Amygdala (tissue), 56 donors: ENCODE data around the gene HPCA.

Source experiments
- DNase-seq, 56 donors: peaks; one replicate each; lab custom pipeline; 2025; lab: John Stamatoyannopoulos, UW

The HPCA gene

DNA sequence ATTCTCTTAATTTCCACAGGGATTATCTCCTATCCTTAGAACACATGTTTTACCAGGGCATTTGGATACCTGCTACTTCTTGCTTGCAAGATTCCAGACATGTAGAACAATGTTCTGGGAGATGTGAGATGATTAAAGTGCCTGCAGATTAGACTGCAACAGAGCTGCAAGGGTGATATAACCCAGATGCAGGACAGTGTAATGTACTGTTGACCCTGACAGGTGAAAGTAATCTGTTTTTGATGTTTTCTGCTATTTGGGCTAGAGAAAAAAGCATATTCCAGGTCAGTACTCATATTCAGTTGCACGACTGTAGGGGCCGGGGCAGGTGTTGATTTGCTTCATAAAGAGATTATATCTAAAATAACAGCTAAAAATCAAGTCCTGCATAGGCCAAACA is 42.0 kb downstream of the HPCA start:
- DNase-seq = no peak

DNA sequence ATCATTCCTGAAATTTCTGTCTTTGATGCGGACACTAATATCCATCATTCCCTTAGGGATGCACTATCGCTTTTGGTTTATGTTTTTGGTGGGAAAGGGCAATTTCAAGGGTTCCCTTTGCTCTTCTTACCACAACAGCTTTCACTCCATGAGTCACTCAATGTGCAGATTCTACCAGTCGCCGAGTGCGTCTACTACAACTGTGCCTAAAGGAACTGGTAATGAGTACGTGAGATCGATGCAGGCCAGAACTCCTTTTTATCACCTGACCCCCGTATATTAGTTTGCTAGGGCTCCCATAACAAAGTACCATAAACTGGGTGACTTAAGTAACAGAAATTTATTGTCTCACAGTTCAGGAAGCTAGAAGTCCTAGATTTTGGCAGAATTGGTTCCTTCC is 42.4 kb downstream of the HPCA start:
- DNase-seq = no peak

GRCh38 chr1:32929366-32929765 is 43.1 kb downstream of the HPCA start:
- DNase-seq = no peak

- no peak for DNase-seq
Observed at GRCh38 chr1:32931760-32932159, 45.5 kb downstream of the HPCA start.

DNA sequence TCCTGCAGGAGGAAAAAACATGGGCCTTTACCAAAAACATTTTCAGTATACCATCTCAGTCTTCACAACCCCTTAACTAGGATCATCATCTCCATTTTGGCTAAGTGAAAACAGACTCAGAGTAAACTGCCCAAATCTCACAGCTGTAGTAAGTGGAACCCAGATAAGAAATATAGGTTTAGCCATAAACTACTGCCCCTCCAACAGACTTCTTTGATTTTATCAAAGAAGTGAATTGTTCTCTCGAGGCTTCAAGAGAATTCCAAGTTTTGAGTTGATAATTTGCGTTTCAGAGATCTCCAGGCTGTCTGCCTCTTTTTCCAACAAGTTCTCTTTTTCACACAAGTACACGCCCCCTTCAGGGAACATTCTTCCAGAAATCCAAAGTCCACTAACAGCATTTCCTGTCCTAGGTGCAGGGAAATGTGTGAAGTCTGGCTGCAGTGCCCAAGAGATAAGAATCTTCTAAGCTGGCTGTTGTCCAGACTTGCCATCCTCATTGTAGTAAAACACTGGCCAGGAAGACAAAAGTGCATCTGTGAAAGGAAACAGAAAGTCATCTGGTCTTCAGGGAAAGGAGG is 47.5 kb downstream of the HPCA start:
- no peak for DNase-seq

DNA sequence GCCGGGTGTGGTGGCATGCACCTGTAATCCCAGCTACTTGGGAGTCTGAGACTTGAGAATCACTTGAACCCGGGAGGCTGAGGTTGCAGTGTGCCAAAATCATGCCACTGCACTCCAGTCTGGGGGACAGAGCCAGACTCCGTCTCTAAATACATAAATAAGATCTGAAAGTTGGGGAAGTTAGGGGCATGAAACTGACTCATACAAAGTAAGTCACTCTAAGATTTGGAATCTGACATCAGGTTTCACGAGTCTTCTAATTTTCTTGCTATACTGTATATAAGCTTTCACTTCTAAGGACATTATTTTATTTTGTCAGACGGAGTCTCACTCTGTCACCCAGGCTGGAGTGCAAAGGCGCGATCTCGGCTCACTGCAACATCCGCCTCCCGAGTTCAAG is 48.2 kb downstream of the HPCA start:
- no peak for DNase-seq

DNA sequence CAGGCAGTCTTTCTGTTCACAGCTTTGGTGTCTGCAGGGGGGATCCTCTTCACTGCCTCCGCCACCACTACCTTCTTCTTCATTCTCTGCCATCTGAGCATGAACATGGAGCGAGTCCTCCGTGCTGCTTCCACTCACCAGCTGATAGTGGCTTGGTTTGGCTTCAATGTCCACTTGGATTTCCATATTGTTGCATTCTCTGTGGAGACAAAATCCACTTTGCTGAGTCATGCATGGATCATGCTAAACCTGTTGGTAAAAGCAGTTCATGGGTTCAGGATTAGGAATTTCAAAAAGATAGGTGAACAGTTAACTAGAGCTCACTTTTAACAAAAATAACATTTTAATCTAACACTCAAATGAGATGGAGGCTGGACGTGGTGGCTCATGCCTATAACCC is 50.8 kb downstream of the HPCA start:
- DNase-seq = no peak

DNA sequence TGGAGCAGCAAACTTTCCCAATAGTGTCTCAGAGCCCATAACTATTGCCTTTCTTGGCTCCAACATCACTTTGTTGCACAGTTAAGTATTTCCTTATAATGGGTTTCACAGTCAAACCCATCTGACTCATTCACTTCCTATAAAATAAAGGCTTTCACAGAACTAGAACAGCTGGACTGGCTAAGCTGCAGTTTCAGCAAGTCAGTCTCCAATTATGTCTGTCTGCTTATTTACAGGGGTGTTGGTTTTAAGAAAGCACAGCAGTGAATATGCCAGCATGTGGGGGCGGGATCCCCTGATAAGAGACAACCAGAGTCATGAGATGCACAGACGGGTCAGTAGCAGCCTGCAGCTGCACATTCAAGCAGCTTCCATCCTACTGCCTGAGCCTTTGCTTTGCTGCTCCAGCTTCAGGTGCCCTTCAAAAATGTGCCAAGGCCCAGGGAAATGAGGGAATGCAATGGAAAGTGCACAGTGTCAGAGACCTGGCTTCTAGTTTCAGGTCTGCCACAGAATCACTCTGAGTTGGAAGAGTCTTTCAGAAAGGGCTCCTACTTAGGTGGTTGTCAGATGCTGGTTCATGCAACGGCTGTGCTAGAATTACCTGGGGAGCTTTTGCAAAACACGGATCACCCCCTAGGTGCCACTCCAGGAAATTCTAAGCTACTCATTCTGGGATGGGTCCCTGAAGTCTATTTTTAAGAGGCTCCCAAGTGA is 53.5 kb downstream of the HPCA start:
- DNase-seq = peak in 3 of 56 donors; percentile 10 to 28 (median 16)

DNA sequence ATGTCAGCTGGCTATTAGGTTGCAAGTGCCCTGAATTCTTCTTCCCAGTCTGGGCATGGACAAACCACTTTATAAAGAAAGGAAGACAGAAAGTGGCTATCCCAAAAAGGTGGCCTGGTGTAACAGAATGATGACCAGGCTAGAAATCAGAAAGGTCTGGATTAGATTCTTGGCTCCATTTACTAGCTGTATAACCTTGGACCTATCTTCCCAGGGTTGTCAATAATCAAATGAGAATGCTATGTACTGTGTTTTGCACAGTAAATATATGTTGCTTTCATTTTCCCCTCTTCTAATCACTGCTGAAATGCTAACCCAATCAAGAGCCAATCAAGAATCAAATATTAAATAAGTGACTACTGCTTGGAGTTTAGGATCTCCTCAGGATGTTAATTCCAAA is 57.9 kb downstream of the HPCA start:
- DNase-seq = no peak
